ENCODE data around the gene KANK4.

DNA sequence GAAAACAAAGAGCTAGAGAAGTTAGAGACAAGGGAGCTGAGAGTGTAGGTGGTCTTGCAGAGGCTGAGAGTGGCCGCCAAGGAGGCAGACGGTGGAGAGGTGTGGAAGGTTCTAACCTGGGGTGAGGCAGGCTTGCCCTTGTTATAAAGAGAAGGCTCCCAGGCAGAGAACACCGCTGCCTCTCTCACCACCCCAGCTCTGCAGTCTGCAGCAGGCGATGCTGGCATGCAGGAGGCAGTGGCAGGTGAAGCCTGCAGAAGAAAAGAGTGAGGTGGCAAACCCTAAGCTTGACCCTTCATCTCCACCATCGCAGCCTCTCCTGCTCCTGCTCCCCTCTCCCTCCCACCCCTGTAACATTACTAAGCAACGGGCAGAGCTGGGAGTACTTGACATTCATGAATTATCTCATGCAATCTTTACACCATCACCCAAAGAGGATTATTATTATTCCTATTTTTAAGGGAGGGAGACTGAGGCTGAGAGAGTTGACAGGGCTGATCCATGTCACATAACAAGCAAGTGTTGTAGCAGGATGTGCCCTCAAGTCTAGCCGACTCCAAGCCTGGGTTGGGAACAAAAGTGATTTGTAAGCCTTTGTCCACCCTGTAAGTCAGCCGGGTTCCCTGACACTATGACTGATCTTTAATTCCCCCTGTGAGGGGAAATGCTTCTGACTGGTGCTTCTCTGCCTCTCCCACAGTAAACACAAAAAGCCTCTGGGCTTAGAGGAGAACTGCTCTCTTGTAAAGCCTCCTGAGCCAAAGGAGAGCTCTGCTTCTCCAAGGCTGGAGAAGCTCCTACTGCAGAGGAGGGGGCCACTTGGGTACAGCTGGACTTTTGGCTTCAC is 36.1 kb downstream of the KANK4 start:
- TF ChIP-seq CTCF (IDR thresholded peaks at IDR 0.05; ENCODE audit: insufficient read depth, low read length, poor library complexity, severe bottlenecking) (no peak), EZH2phosphoT487 (conservative IDR thresholded peaks at IDR 0.05; ENCODE audit: low read length) (no peak)

All from SU-DHL-6 (cell line).